Kidney (tissue), 14 donors: ENCODE data around the gene ZNF138. TPM values are rescaled to one million over a fixed set of nuclear protein-coding genes. Genes with fewer than 3 reads are reported as not detected.
"Not testable (repeated sequence)": the region's sequence is repeated elsewhere in the genome, so short reads cannot be mapped to it uniquely, and the experiment has no call there.

Experiments used
- DNase-seq, 5 donors: peaks; one replicate each; pipeline ENCODE4 v3.0.0-alpha.2; 2013 to 2020
- FAIRE-seq: peaks from 2 replicates; lab custom pipeline; 2012; peaks lifted over from hg19 to GRCh38; lab: Jason Lieb, UNC
- H3K27ac ChIP-seq, 2 donors: one replicate each; pipeline ENCODE4 v1.7.0; 2013; ENCODE audit warnings: low read depth in 2 of 2, low read length in 2 of 2, inconsistent platforms in 1 of 2
- H3K27me3 ChIP-seq: one replicate; pipeline ENCODE4 v1.7.1; 2013; ENCODE audit warnings: low read length, inconsistent platforms; ENCODE audit not compliant: control insufficient read depth, insufficient read depth
- H3K36me3 ChIP-seq, 3 donors: one replicate each; pipeline versions ENCODE4 v1.7.0 to v1.7.1; 2013; ENCODE audit warnings: low read length in 3 of 3, control low read depth in 1 of 3, inconsistent platforms in 1 of 3; ENCODE audit not compliant: insufficient read depth in 3 of 3, control insufficient read depth in 2 of 3
- H3K4me1 ChIP-seq, 3 donors: one replicate each; pipeline versions ENCODE4 v1.7.0 to v1.7.1; 2013; ENCODE audit warnings: low read length in 3 of 3, inconsistent platforms in 1 of 3, low read depth in 1 of 3; ENCODE audit not compliant: control insufficient read depth in 2 of 3, insufficient read depth in 2 of 3
- H3K4me3 ChIP-seq, 3 donors: one replicate each; pipeline versions ENCODE4 v1.7.0 to v1.8.1; 2013; ENCODE audit warnings: low read length in 3 of 3, control low read depth in 1 of 3, inconsistent platforms in 1 of 3
- H3K9ac ChIP-seq, 3 donors: one replicate each; pipeline versions ENCODE4 v1.7.0 to v1.7.1; 2013; ENCODE audit warnings: low read length in 3 of 3, control low read depth in 1 of 3, inconsistent platforms in 1 of 3
- H3K9me3 ChIP-seq, 3 donors: one replicate each; pipeline versions ENCODE4 v1.7.0 to v1.7.1; 2013; ENCODE audit warnings: low read length in 3 of 3, control low read depth in 1 of 3, inconsistent platforms in 1 of 3; ENCODE audit not compliant: control insufficient read depth in 2 of 3, insufficient read depth in 1 of 3
- intact Hi-C: fragments of 100-400 bp; cut with DNase I; formaldehyde crosslinking; loops from one replicate; pipeline ENCODE4 v1.11.1; 2022
- polyA plus RNA-seq: library from polyadenylated mRNA; stranded (reverse); fragments of 350-450 nt; fragmentation: Illumina TruSeq; extraction: RNeasy Lipid Tissue Mini Kit (QIAGEN cat#74804); gene quantifications from one replicate; pipeline ENCODE4 v1.2.3, GENCODE V29; 2014; ENCODE audit warnings: low read depth, low replicate concordance; ENCODE audit not compliant: insufficient read depth
- total RNA-seq: library from RNA; stranded (reverse); fragmentation: NEBNext Ultra II Directional; extraction: Animal tissue kit (Norgen Biotek cat#: 25700); gene quantifications from one replicate; pipeline ENCODE4 v1.2.1, GENCODE V29; 2021
- TF ChIP-seq, protein P1 (sequence below): IDR thresholded peaks from 3 replicates; pipeline ENCODE4 v1.5.1; 2012; ENCODE audit warnings: mild to moderate bottlenecking, moderate library complexity, borderline replicate concordance; ENCODE audit not compliant: insufficient read depth; ENCODE audit errors: extremely low read depth
- donor health status: control.
- donor health status: control.
- donor health status: control.
- donor health status: control.
- donor health status: control.
- donor health status: DM: yes; HTN: yes; CAD: no.
- donor health status: Normal renal cell carcinoma (clear cell type).

ZNF138 gene
- total and polyA plus RNA-seq, 2 donors from 2014 or later: 6.3 to 9.9 TPM

DNA sequence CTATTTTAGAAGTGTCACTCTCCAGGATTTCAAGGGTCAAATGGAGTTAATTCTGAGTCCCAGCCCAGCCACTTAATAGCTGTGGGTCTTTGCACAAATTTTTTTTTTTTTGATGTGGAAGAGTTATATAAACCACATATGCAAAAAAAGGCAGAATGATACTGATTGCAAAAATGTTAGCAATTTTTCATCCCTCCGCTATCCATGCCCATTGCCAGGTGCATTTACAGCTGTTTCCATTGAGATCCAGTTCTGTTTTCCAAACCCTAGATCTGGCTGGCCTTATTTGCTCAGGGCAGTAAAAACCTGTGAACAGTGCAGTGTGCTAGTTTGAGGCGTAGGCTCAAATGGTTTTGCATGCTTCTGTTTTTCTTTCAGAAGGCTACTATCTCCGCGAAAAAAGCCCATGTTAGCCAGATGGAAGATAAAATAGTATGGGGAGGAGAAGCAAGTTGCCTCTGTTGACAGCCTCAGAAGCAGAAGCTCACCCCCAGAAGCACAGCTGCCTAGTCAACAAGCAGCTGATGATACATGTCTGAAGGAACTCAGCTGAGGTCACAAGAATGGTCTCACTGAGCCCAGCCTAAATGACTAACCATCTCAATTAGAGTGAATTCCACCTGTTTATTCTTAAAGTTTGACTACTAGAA, 997 bp upstream of the ZNF138 start:
- DNase-seq (no peak), FAIRE-seq (no peak)
- H3K27ac ChIP-seq: no peak overlapping the region
- peaks cover 0 to 5% (median 0%) of the 10 kb centered on the region in 3 donors for H3K4me1 ChIP-seq
- intact Hi-C loops: no loop called here
- no peaks in the 10 kb centered on the region for H3K9me3 ChIP-seq
- no peak overlapping the region for H3K4me3 ChIP-seq
- TF ChIP-seq, protein P1, sequence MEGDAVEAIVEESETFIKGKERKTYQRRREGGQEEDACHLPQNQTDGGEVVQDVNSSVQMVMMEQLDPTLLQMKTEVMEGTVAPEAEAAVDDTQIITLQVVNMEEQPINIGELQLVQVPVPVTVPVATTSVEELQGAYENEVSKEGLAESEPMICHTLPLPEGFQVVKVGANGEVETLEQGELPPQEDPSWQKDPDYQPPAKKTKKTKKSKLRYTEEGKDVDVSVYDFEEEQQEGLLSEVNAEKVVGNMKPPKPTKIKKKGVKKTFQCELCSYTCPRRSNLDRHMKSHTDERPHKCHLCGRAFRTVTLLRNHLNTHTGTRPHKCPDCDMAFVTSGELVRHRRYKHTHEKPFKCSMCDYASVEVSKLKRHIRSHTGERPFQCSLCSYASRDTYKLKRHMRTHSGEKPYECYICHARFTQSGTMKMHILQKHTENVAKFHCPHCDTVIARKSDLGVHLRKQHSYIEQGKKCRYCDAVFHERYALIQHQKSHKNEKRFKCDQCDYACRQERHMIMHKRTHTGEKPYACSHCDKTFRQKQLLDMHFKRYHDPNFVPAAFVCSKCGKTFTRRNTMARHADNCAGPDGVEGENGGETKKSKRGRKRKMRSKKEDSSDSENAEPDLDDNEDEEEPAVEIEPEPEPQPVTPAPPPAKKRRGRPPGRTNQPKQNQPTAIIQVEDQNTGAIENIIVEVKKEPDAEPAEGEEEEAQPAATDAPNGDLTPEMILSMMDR: no peak
- no peak overlapping the region for H3K9ac ChIP-seq
- H3K36me3 ChIP-seq: no peaks in the 10 kb centered on the region
- H3K27me3 ChIP-seq: no peaks in the 10 kb centered on the region

DNA sequence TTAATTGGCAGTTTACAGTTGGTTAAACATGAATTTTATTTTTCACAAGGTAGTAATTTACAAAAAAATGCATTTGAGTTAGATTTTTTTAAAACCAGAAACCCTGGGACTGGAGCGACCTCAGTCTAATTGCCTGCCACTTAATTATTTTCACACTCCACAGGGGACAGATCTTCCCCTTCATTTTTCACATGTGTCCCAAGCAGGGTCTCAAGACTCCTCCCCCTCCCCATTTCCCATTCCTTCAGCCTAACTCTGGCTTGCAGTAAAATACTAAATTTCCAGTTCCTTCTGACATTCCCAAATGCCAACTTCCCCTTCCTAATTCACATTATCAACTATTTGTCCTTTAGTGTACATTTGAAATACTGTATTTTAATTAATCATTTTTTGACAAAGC, 948 bp downstream of the ZNF138 start:
- TF ChIP-seq, protein P1: no peak
- FAIRE-seq (no peak), DNase-seq (peak in 2 of 5 donors; percentile 10 to 35)
- Histone ChIP-seq H3K36me3 (peaks cover 0 to 2% (median 0%) of the 10 kb centered on the region in 3 donors), H3K27me3 (no peaks in the 10 kb centered on the region), H3K4me1 (peaks cover 0 to 5% (median 0%) of the 10 kb centered on the region in 3 donors), H3K4me3 (peak overlapping the region; percentile 82 to 97 (median 97)), H3K9me3 (no peaks in the 10 kb centered on the region), H3K27ac (no peak overlapping the region), H3K9ac (peak overlapping the region; percentile 85 to 94 (median 91))
- intact Hi-C loops: no loop called here

DNA sequence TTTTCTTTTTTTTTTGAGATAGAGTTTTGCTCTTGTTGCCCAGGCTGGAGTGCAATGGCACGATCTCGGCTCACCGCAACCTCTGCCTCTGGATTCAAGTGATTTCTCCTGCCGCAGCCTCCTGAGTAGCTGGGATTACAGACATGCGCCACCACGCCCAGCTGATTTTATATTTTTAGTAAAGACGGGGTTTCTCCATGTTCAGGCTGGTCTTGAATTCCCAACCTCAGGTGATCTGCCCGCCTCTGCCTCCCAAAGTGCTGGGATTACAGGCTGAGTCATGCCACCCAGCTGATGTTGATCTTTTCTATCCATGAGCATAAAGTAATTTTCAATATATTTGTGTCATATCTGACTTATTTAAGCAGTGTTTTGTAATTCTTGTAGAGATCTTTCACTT, 4.9 kb downstream of the ZNF138 start:
- intact Hi-C loops, DNase-seq: not testable (repeated sequence)

DNA sequence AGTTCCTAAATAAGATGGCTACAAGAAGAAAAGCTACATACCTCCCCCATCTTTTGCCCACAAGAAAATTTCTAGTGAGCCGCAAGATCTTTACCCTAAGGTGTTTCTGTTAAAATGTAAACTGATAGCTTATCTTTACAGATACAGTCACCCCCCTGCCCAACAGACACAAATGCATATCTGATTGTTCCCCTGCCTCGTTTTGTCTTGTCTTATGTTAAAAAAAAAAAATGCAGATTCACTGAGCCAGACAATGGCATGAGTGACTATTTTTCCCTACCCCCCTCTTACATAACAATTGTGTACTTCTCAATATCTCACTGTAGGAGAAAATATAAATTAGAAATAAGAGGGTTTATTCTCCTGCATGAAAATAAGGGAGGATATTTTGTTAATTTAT, 8.5 kb downstream of the ZNF138 start:
- Histone ChIP-seq H3K9me3 (no peaks in the 10 kb centered on the region), H3K4me3 (no peak overlapping the region), H3K27me3 (no peaks in the 10 kb centered on the region), H3K4me1 (no peaks in the 10 kb centered on the region), H3K36me3 (peaks cover 0 to 2% (median 0%) of the 10 kb centered on the region in 3 donors), H3K9ac (no peak overlapping the region), H3K27ac (no peak overlapping the region)
- FAIRE-seq (no peak), DNase-seq (no peak)
- intact Hi-C loops: no loop called here
- TF ChIP-seq, protein P1: no peak

More for the DNA sequence above, 4.9 kb downstream of the ZNF138 start:
- H3K4me3 ChIP-seq, H3K36me3 ChIP-seq, H3K27me3 ChIP-seq, H3K27ac ChIP-seq, H3K9ac ChIP-seq, FAIRE-seq, H3K4me1 ChIP-seq, H3K9me3 ChIP-seq: not testable (repeated sequence)
